Neural crest cell (in vitro differentiated cells): ENCODE measurements around the gene IRF3. TPM values are rescaled to one million over a fixed set of nuclear protein-coding genes. Genes with fewer than 3 reads are reported as not detected.
"Not testable (repeated sequence)": the region's sequence is repeated elsewhere in the genome, so short reads cannot be mapped to it uniquely, and the experiment has no call there.

Experiments
- DNase-seq: peaks from one replicate; pipeline ENCODE4 v3.0.0; 2021; ENCODE audit warnings: low read depth, mixed read lengths, low spot score
- H3K27ac Mint-ChIP-seq: one replicate; pipeline ENCODE4 v1.8.0; 2021; ENCODE audit warnings: mild to moderate bottlenecking, mixed read lengths; ENCODE audit not compliant: unreplicated experiment
- H3K27me3 Mint-ChIP-seq: 2 replicates; pipeline ENCODE4 v1.8.0; 2021; ENCODE audit warnings: low read depth, mild to moderate bottlenecking, mixed read lengths
- H3K36me3 Mint-ChIP-seq: 2 replicates; pipeline ENCODE4 v1.8.0; 2021; ENCODE audit warnings: low read depth, mild to moderate bottlenecking, mixed read lengths
- H3K4me1 Mint-ChIP-seq: 2 replicates; pipeline ENCODE4 v1.8.0; 2021; ENCODE audit warnings: mixed read lengths
- H3K4me3 Mint-ChIP-seq: one replicate; pipeline ENCODE4 v1.8.0; 2021; ENCODE audit warnings: mild to moderate bottlenecking, mixed read lengths
- H3K9me3 Mint-ChIP-seq: 2 replicates; pipeline ENCODE4 v1.8.0; 2021; ENCODE audit warnings: mixed read lengths
- CTCF ChIP-seq: fragments of 200-600 bp; sonication (generic); conservative IDR thresholded peaks from 2 replicates; pipeline ENCODE4 v1.5.0; 2021; ENCODE audit warnings: antibody characterized with exemption, mild to moderate bottlenecking
- total RNA-seq: library from RNA; stranded (reverse); gene quantifications from 2 replicates; pipeline ENCODE4 v1.2.1, GENCODE V29; 2021

IRF3 gene
- total RNA-seq, 1 donor from 2014 or later: 76.0 TPM

- TF ChIP-seq CTCF: no peak
- Mint-ChIP-seq H3K36me3 (peaks cover 2% of the 10 kb centered on the region), H3K27ac (no peak overlapping the region), H3K27me3 (peaks cover 50% of the 10 kb centered on the region), H3K4me3 (peak overlapping the region; percentile 91), H3K9me3 (no peaks in the 10 kb centered on the region), H3K4me1 (peaks cover 83% of the 10 kb centered on the region)
- DNase-seq: no peak
Observed at GRCh38 chr19:49639401-49640112, 26.1 kb downstream of the IRF3 start.

- DNase-seq: no peak
- no peaks in the 10 kb centered on the region for H3K36me3 Mint-ChIP-seq
- H3K9me3 Mint-ChIP-seq: no peaks in the 10 kb centered on the region
- peaks cover 68% of the 10 kb centered on the region for H3K4me1 Mint-ChIP-seq
- no peak for TF ChIP-seq CTCF
- H3K27me3 Mint-ChIP-seq: peaks cover 52% of the 10 kb centered on the region
- H3K4me3 Mint-ChIP-seq: peak overlapping the region; percentile 83
- H3K27ac Mint-ChIP-seq: peak overlapping the region; percentile 67
Observed at GRCh38 chr19:49637821-49638738, 27.6 kb downstream of the IRF3 start.

GRCh38 chr19:49636233-49636932, 29.3 kb downstream of the IRF3 start:
- Mint-ChIP-seq H3K4me1 (peaks cover 56% of the 10 kb centered on the region), H3K36me3 (no peaks in the 10 kb centered on the region), H3K27ac (no peak overlapping the region), H3K27me3 (peaks cover 52% of the 10 kb centered on the region), H3K4me3 (peak overlapping the region; percentile 81), H3K9me3 (no peaks in the 10 kb centered on the region)
- no peak for DNase-seq
- no peak for TF ChIP-seq CTCF

GRCh38 chr19:49635530-49636232, 30.0 kb downstream of the IRF3 start:
- Mint-ChIP-seq H3K27ac (no peak overlapping the region), H3K9me3 (no peaks in the 10 kb centered on the region)

GRCh38 chr19:49633273-49633672, 32.4 kb downstream of the IRF3 start:
- DNase-seq, H3K27ac Mint-ChIP-seq, H3K36me3 Mint-ChIP-seq, H3K9me3 Mint-ChIP-seq: not testable (repeated sequence)
- Mint-ChIP-seq H3K27me3 (peaks cover 34% of the 10 kb centered on the region), H3K4me1 (peaks cover 29% of the 10 kb centered on the region), H3K4me3 (peak overlapping the region; percentile 15)

More at GRCh38 chr19:49635530-49636232, 30.0 kb downstream of the IRF3 start:
- Mint-ChIP-seq H3K27me3 (peaks cover 52% of the 10 kb centered on the region), H3K4me1 (peaks cover 50% of the 10 kb centered on the region), H3K36me3 (no peaks in the 10 kb centered on the region), H3K4me3 (peak overlapping the region; percentile 81)
- no peak for TF ChIP-seq CTCF
- no peak for DNase-seq
